Ishikawa (cell line): ENCODE results near the gene RXRA.

Experiments
- CEBPB ChIP-seq: IDR thresholded peaks from 2 replicates; pipeline ENCODE4 v1.6.1; 2012
- CREB1 ChIP-seq: IDR thresholded peaks from 2 replicates; pipeline ENCODE4 v1.6.1; 2012; ENCODE audit warnings: low read depth
- FOXM1 ChIP-seq: IDR thresholded peaks from 2 replicates; pipeline ENCODE4 v1.6.1; 2012; ENCODE audit warnings: low read depth, borderline replicate concordance
- NFIC ChIP-seq: IDR thresholded peaks from 2 replicates; pipeline ENCODE4 v1.6.1; 2012
- TAF1 ChIP-seq: IDR thresholded peaks from 2 replicates; pipeline ENCODE4 v1.6.1; 2012; ENCODE audit warnings: low read depth, mild to moderate bottlenecking
- YY1 ChIP-seq: IDR thresholded peaks from 2 replicates; pipeline ENCODE4 v1.6.1; 2012; ENCODE audit warnings: low read depth

DNA sequence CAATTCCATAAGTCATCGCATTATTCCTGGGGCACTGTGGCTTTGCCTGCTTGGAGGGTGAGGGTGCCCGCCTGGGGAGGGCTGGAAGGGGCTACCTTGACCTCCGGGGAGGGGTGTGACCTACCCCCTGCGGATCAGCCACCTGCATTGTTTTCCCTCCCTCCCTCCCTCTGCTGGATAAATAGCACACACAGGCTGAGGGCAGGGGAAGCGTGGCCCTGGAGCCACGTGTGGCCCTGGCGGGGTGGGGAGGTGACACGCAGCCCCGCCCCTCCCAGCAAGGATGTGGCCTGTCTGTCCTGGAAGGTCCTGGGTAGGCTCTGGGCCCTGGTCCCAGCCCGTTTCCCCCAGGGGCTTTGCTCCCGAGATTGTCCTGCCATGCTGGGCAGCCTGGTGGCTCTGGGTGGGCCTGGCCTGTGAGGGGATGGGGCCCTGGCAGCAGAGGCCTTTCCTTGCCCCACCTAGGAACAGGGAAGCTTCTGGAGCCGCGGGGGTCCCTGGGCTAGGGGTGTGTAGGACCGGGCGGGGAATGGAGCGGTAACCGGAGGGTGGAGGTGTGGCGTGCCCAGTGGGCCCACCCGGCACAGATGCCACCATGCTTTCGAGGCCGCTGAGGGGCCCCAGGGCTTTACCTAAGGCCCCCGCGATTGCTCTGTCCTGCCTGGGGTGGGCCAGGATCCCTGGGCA, 33.4 kb downstream of the RXRA start:
- no peak for TF ChIP-seq YY1
- no peak for TF ChIP-seq CREB1
- no peak for TF ChIP-seq FOXM1
- TF ChIP-seq TAF1 = no peak
- TF ChIP-seq NFIC = no peak
- TF ChIP-seq CEBPB = no peak
